Dendritic cell treated with granulocyte-macrophage colony-stimulating factor and Interleukin-4, amounts not matched to agents 40 ng/mL and 50 ng/mL, for 4 days (primary cell): ENCODE measurements around the gene C10orf67.
"Not testable (repeated sequence)": the region's sequence is repeated elsewhere in the genome, so short reads cannot be mapped to it uniquely, and the experiment has no call there.

Source experiments
- H3K27ac Mint-ChIP-seq: one replicate; pipeline ENCODE4 v1.8.0; 2022; ENCODE audit warnings: mild to moderate bottlenecking, mixed read lengths
- H3K27me3 Mint-ChIP-seq: one replicate; pipeline ENCODE4 v1.8.0; 2022; ENCODE audit warnings: mild to moderate bottlenecking, mixed read lengths
- H3K36me3 Mint-ChIP-seq: one replicate; pipeline ENCODE4 v1.8.0; 2022; ENCODE audit warnings: low read depth, mixed read lengths
- H3K4me1 Mint-ChIP-seq: one replicate; pipeline ENCODE4 v1.8.0; 2022; ENCODE audit warnings: low read depth, mixed read lengths
- H3K4me3 Mint-ChIP-seq: one replicate; pipeline ENCODE4 v1.8.0; 2022; ENCODE audit warnings: mild to moderate bottlenecking, moderate library complexity, mixed read lengths
- H3K9me3 Mint-ChIP-seq: one replicate; pipeline ENCODE4 v1.8.0; 2022; ENCODE audit warnings: mixed read lengths
- intact Hi-C: fragments of 100-400 bp; cut with micrococcal nuclease; formaldehyde crosslinking; loops from one replicate; pipeline ENCODE4 v1.15.0; 2022

C10orf67 gene

GRCh38 chr10:23291551-23292334 is 52.9 kb downstream of the C10orf67 start:
- Mint-ChIP-seq H3K27me3 (peaks cover 13% of the 10 kb centered on the region), H3K27ac (no peak overlapping the region), H3K9me3 (no peaks in the 10 kb centered on the region), H3K4me1 (no peaks in the 10 kb centered on the region), H3K4me3 (no peak overlapping the region), H3K36me3 (no peaks in the 10 kb centered on the region)
- intact Hi-C loops, result no loop called here

- H3K27ac Mint-ChIP-seq, result no peak overlapping the region
- H3K9me3 Mint-ChIP-seq, result no peaks in the 10 kb centered on the region
- intact Hi-C loops, result no loop called here
Measured at GRCh38 chr10:23284674-23285335, 59.8 kb downstream of the C10orf67 start.

DNA sequence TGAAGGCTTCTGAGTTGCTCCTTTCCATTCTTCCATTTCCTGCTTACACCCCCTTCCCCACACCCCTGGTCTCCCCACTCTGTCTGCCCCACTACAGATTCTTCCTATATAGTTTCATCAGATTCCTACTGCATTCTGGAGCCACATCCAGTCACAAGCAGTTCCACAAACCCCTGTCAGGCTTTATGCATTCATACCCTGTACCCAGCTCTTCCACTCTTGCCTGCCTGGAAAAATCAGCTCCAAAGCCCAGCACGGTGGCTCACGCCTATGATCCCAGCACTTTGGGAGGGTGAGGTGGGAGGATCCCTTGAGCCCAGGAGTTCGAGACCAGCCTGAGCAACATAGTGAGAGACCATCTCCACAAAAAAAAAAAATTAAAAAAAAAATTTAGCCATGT is 60.4 kb downstream of the C10orf67 start:
- no peaks in the 10 kb centered on the region for H3K36me3 Mint-ChIP-seq

More at GRCh38 chr10:23284674-23285335, 59.8 kb downstream of the C10orf67 start:
- Mint-ChIP-seq H3K36me3 (no peaks in the 10 kb centered on the region), H3K4me3 (no peak overlapping the region), H3K4me1 (no peaks in the 10 kb centered on the region), H3K27me3 (peaks cover 11% of the 10 kb centered on the region)

DNA sequence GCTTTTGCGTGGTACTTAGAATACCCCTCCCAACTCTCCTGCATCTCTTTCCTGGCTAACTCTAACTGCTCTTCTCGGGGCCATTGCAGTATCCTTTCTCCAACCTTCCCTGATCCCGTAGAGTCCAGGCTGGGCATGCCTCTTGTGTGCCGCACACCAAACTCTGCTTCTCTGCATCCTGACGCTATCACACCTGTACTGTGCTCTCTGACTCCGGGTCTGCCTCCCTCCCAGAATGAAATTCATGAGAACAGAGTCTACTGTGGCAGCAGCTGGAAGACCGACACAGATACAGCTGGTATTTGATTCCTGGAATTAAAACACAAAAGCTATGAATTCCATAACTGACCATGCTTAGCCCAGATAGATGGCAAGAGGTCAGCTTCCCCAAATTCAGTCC is 60.9 kb downstream of the C10orf67 start:
- intact Hi-C loops, result no loop called here
- Mint-ChIP-seq H3K36me3 (no peaks in the 10 kb centered on the region), H3K9me3 (no peaks in the 10 kb centered on the region), H3K4me3 (no peak overlapping the region), H3K27ac (no peak overlapping the region), H3K4me1 (no peaks in the 10 kb centered on the region), H3K27me3 (peaks cover 11% of the 10 kb centered on the region)

More for the DNA sequence above, 60.4 kb downstream of the C10orf67 start:
- Mint-ChIP-seq H3K4me3 (no peak overlapping the region), H3K9me3 (no peaks in the 10 kb centered on the region), H3K4me1 (no peaks in the 10 kb centered on the region), H3K27ac (no peak overlapping the region), H3K27me3 (peaks cover 11% of the 10 kb centered on the region)
- intact Hi-C loops, result no loop called here

- Mint-ChIP-seq H3K4me3 (no peak overlapping the region), H3K27me3 (peaks cover 11% of the 10 kb centered on the region), H3K4me1 (no peaks in the 10 kb centered on the region), H3K9me3 (no peaks in the 10 kb centered on the region), H3K36me3 (no peaks in the 10 kb centered on the region), H3K27ac (no peak overlapping the region)
- intact Hi-C loops, result no loop called here
Measured at GRCh38 chr10:23281044-23281433, 63.6 kb downstream of the C10orf67 start.

DNA sequence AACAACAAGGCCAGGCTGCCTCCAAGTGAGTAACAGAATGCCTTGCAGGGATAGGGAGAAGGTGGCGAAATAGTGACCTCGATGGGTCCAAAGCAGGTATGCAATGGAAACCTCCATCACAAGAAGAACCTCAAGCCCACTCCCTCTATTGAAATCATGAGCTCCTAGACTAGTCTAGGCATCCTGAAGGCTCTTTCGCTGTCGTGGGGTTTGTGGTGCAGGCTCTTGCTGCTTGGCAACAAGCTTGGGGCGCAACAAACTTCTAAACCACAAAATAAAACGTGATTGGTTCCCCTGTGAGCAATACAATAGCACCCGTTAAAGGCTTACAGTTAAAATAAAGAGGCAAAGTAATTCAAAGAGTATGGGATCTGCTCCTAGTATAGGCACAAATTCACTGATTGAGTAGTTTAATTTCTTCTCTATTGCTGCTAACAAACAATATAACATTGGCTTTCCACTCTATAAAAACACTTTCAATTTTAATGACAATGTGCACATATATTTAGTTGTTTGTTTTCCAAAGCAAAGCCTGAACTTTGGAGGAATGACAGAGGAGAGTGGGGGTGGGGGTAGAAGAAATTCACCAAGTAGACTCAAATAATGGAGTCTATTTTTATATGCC is 64.1 kb downstream of the C10orf67 start:
- Mint-ChIP-seq H3K4me3 (no peak overlapping the region), H3K9me3 (no peaks in the 10 kb centered on the region), H3K27ac (no peak overlapping the region), H3K4me1 (no peaks in the 10 kb centered on the region), H3K36me3 (no peaks in the 10 kb centered on the region), H3K27me3 (peaks cover 10% of the 10 kb centered on the region)
- intact Hi-C loops, result no loop called here

GRCh38 chr10:23275355-23275754 is 69.2 kb downstream of the C10orf67 start:
- intact Hi-C loops, result no loop called here
- Mint-ChIP-seq H3K36me3 (no peaks in the 10 kb centered on the region), H3K9me3 (peaks cover 16% of the 10 kb centered on the region), H3K4me3 (no peak overlapping the region), H3K4me1 (no peaks in the 10 kb centered on the region), H3K27me3 (no peaks in the 10 kb centered on the region), H3K27ac (no peak overlapping the region)

DNA sequence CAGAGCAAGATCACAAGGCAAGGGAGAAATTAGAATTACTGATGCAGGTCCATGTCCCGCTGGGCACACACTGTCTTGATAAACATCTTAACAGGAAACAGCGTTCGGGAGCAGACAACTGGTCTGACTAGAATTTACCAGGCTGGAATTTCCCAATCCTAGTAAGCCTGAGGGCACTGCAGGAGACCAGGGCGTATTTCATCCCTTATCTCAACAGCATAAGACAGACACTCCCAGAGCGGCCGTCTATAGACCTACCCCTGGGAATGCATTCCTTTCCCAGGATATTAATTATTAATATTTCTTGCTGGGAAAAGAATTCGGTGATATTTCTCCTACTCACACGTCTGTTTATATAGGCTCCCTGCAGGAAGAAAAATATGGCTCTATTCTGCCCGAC is 70.4 kb downstream of the C10orf67 start:
- H3K36me3 Mint-ChIP-seq, H3K27me3 Mint-ChIP-seq, H3K4me1 Mint-ChIP-seq, intact Hi-C loops, H3K4me3 Mint-ChIP-seq, H3K27ac Mint-ChIP-seq: not testable (repeated sequence)
- peaks cover 16% of the 10 kb centered on the region for H3K9me3 Mint-ChIP-seq

DNA sequence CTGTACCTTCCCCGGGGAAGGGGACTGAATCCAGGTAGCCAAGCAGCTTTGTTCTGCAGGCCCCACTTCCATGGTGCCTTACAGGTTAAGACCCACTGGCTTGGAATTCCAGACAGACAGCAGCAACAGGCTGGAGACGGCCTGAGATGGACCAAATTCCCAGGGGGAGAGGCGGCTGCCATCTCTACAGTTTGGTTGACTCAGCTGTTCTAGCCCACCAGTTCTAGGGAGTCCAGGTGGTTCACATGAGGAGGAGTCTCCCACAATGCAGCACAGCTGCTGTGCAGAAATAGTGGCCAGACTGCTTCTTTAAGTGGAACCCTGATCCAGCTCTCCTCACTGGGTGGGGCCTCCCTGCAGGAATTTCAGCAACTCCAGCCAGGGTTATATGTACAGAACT is 74.1 kb downstream of the C10orf67 start:
- Mint-ChIP-seq H3K9me3 (peaks cover 16% of the 10 kb centered on the region), H3K36me3 (no peaks in the 10 kb centered on the region), H3K4me3 (no peak overlapping the region), H3K4me1 (no peaks in the 10 kb centered on the region), H3K27ac (no peak overlapping the region), H3K27me3 (no peaks in the 10 kb centered on the region)
- intact Hi-C loops, result no loop called here

GRCh38 chr10:23263441-23264164 is 81.0 kb downstream of the C10orf67 start:
- Mint-ChIP-seq H3K4me1 (no peaks in the 10 kb centered on the region), H3K27me3 (peaks cover 2% of the 10 kb centered on the region), H3K36me3 (no peaks in the 10 kb centered on the region), H3K27ac (no peak overlapping the region), H3K9me3 (no peaks in the 10 kb centered on the region), H3K4me3 (no peak overlapping the region)
- intact Hi-C loops, result no loop called here

GRCh38 chr10:23262928-23263327 is 81.7 kb downstream of the C10orf67 start:
- Mint-ChIP-seq H3K27me3 (peaks cover 2% of the 10 kb centered on the region), H3K9me3 (no peaks in the 10 kb centered on the region), H3K4me1 (no peaks in the 10 kb centered on the region), H3K36me3 (no peaks in the 10 kb centered on the region), H3K27ac (no peak overlapping the region), H3K4me3 (no peak overlapping the region)
- intact Hi-C loops, result no loop called here

GRCh38 chr10:23258516-23258915 is 86.1 kb downstream of the C10orf67 start:
- Mint-ChIP-seq H3K36me3 (no peaks in the 10 kb centered on the region), H3K4me3 (no peak overlapping the region), H3K27me3 (peaks cover 2% of the 10 kb centered on the region), H3K27ac (no peak overlapping the region), H3K9me3 (no peaks in the 10 kb centered on the region), H3K4me1 (no peaks in the 10 kb centered on the region)
- intact Hi-C loops, result no loop called here

DNA sequence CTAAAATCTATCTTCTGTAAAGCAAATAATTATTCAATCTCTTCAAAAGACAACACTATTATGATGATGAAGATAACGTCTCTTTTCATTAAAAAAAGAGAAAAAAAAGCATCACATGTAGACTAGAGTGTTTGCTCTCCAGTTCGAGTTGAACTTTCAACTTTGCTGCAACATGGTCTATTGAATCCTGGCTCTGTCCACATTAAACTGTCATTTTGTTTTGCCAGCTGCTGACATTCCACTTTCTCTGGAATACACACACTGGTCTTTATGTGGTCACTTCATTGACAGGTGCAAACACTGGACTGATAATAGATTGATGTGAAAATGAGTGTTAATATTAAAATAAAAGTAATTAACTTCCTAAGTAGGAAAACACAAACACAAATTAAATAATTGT is 90.8 kb downstream of the C10orf67 start:
- Mint-ChIP-seq H3K27me3 (peaks cover 2% of the 10 kb centered on the region), H3K4me3 (no peak overlapping the region), H3K4me1 (no peaks in the 10 kb centered on the region), H3K9me3 (peaks cover 8% of the 10 kb centered on the region), H3K36me3 (no peaks in the 10 kb centered on the region), H3K27ac (no peak overlapping the region)
- intact Hi-C loops, result no loop called here

GRCh38 chr10:23252859-23253258 is 91.7 kb downstream of the C10orf67 start:
- H3K9me3 Mint-ChIP-seq, H3K4me3 Mint-ChIP-seq, H3K36me3 Mint-ChIP-seq, H3K27me3 Mint-ChIP-seq, intact Hi-C loops, H3K4me1 Mint-ChIP-seq, H3K27ac Mint-ChIP-seq: not testable (repeated sequence)
